GM21737 (cell line): Measurements from ENCODE around the gene NEK9.

Experiments
- ATAC-seq: cut with Tn5 transposase; IDR thresholded peaks from one replicate; pipeline ENCODE4 v1.9.1; 2021; ENCODE audit warnings: mild to moderate bottlenecking, moderate library complexity; ENCODE audit not compliant: unreplicated experiment

The NEK9 gene

DNA sequence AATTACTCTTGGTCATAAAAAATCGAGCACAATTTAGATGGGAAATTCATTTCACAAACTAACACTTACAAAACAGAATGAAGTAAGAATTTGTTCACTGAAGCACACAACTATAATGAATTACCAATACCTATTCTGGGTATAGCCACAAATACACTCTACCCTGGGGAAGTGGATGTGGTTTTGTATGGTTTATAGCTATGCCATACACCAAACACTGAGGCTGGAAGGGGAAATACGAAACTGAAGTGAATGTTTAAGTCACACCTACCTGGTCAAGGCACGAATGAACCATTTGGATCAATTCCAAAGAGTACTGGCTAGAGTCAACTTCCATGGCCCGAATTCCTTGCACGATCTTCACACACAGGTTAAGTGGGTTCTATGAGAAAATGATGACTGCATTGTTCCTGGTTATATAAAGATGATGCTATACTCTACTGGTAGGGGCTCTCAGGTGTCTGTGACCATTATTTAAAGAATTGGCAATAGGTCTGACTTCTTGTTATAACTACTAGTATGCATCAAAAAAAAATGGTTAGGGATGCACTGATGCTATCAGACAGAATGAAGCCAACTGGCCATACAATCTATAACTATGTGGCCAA lies 12.8 kb downstream of the NEK9 start:
- no peak for ATAC-seq

- ATAC-seq, result no peak
Observed at GRCh38 chr14:75109877-75110276, 17.0 kb downstream of the NEK9 start.

GRCh38 chr14:75107186-75107585 lies 19.7 kb downstream of the NEK9 start:
- no peak for ATAC-seq

- no peak for ATAC-seq
Observed at GRCh38 chr14:75101491-75101890, 25.4 kb downstream of the NEK9 start.

DNA sequence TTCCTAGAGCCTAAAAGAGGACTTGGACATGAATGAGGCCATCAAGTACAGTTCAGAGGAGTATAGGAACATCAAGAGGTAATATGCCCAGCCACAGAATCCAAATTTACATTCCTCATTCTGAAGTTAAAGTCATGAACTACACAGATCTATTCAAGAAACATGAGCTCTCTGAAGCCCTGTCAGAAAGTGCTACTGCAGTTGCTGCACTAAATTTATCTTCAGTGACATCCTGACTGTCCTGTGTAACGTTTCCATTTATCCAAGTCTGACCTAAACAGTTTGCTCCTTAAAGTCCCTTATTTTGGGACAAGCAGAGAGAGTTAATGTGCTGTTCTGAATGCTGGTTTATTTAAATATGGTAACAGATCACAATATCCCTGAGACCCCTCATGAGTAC lies 28.2 kb downstream of the NEK9 start:
- ATAC-seq, result no peak

GRCh38 chr14:75098212-75098611 lies 28.6 kb downstream of the NEK9 start:
- no peak for ATAC-seq

GRCh38 chr14:75096959-75097358 lies 29.9 kb downstream of the NEK9 start:
- no peak for ATAC-seq

DNA sequence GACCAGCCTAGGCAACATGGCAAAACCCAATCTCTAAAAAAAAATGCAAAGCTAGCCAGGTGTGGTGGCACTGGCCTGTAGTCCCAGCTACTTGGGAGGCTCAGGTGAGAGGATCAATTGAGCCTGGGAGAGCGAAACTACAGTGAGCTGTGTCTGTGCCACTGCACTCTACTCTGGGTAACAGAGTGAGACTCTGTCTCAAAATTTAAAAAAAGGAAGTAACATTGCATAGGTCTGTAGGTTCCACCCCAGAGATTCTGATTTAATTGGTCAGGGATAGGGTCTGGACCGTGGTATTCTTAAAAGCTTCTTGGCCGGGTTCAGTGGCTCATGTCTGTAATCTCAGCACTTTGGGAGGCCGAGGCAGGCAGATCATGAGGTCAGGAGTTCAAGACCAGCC lies 31.2 kb downstream of the NEK9 start:
- no peak for ATAC-seq

GRCh38 chr14:75094896-75095295 lies 32.0 kb downstream of the NEK9 start:
- ATAC-seq, result no peak

- no peak for ATAC-seq
Observed at GRCh38 chr14:75092698-75093097, 34.1 kb downstream of the NEK9 start.

DNA sequence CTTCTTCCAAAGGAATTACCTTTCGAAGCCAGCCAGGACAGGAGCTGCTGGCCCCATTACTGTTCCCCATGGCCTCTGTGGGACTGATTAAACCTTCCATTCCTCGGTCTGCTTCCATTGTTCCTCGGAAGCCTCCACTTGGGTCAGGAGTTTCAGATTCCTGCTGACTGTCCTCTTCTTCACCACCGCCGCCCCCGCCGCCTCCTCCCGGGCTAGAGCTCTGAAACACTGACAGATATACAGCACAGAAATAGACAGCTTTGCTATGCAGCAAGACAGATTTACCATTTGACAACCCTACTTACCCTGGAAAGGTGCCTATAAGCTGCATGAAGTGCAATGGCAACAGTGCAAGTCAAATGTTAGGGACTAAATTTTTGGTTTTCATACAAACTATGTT lies 35.6 kb downstream of the NEK9 start:
- ATAC-seq, result no peak

- no peak for ATAC-seq
Observed at GRCh38 chr14:75090353-75090752, 36.5 kb downstream of the NEK9 start.

- ATAC-seq, result no peak
Observed at GRCh38 chr14:75088566-75089373, 38.1 kb downstream of the NEK9 start.

DNA sequence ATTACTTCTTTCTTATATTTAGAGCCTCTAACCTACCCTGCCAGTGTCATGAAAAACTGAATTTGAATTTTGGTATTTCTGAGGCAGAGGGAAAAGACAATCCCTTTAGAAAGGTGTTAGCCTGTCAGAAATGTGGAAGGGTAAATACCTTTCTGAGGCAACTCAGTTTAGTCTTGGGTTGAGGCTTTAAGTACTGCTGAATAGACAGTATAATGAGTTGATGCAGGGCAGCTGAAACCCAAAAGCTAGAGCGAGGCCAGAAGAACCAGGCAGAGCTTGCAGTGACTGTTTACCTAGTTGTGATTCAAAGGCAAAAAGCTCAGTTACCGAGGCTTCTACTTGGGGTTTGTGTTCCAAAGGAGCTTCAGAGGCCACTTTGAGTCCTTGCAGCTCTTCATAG lies 38.7 kb downstream of the NEK9 start:
- no peak for ATAC-seq

- ATAC-seq, result no peak
Observed at GRCh38 chr14:75084513-75084912, 42.3 kb downstream of the NEK9 start.

- ATAC-seq, result no peak
Observed at GRCh38 chr14:75083271-75083670, 43.6 kb downstream of the NEK9 start.

GRCh38 chr14:75081660-75082229 lies 45.1 kb downstream of the NEK9 start:
- no peak for ATAC-seq

DNA sequence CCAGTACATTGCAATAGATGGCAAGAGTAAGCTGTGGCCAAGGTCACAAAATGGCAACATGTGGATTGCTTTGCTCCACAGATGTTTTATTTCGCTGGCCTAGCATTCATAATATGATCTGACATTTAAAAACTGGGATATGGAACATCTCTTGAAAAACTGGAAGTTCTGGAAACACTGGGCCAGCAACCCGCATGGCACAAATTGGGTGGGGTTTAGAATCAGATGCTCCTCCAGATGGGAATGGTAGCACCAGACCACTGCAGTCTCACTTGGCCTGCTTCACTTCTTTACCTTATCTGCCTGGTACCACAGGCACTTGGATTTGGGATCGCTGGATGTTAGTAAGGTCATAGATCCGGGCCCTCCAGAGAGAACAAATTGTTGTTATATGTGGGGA lies 47.3 kb downstream of the NEK9 start:
- ATAC-seq, result no peak

- ATAC-seq, result no peak
Observed at GRCh38 chr14:75077794-75078193, 49.1 kb downstream of the NEK9 start.

DNA sequence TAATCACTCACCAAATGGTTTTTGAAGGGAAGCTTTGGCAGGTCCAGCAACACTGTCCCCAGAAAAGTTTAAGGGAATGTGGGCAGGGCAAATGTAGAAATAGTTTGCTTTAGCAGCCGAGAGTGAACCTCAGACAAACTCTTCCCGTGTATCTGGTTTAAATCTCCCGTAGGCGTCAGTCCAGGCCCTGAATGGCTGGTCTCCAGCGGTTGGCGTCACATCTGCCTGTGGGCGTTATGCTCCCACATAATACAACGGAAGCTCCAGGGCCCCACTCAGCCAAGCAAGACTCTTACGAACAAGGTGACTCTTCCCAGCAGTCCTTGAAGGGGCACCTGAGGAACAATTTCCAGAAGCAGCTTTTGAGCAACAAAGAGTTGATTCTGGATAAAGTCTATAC lies 56.5 kb downstream of the NEK9 start:
- no peak for ATAC-seq

DNA sequence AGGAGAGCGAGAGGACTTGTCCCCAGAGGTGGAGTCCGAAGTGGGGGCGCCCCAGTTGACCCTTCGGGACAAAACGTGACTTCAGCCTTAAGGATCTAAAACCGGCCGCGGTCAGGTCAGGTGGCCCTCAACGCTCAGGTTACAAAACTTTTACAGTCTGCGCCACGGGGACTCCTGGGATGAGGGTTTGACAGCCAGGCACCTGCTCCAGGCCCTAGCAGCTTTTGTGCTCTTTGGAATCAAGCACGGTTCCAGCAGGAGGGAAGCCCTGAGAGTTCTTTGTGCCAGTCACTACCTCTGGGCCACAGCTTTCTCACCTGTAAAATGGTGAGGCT lies 57.1 kb downstream of the NEK9 start:
- ATAC-seq, result no peak

DNA sequence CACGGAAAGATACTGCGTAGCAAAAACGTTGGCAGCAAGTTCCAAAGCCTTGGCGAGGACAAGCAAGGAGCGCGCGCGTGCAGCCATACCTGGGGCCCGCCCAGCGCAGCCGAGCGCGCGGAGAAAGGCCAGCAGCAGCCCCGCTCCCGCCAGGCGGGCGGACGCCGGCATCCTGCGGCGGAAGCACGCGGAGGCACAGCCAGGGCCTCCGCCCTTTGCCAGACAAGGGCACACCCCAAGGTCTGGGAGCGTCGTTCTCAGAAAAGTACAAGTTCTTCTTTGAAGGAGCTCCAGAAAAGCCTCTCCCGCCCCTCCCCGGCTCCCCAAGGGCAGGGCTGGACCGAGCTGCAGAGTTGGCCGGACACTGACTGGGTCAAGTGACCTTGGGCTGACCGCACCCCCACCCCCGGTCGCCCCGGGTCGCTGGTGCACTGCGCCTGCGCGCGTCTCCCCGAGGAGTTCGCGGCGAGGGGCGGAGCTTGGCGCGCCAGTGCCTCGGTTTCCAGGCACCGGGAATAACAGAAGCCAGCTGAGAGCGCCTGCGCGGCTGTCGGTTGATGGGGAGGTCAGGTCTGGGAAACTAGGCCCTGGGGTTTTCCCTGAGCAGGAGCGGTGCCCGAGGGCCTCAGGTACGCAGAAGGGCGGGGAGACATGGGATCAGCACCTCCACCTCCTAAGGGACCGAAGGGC lies 57.6 kb downstream of the NEK9 start, which contains the start of gene ZC2HC1C:
Gene ZC2HC1C, plus strand, starts transcription at position 521 of the 690 bp plus-strand sequence. CDS start 933 bp downstream, outside the sequence.
- ATAC-seq, result peak; percentile 66
